C4-2B (cell line): Measurements from ENCODE around the gene SPARCL1.

Experiments
- CTCF ChIP-seq: fragments of 450-650 bp; conservative IDR thresholded peaks from 2 replicates; pipeline ENCODE4 v1.5.1; 2017; ENCODE audit warnings: mild to moderate bottlenecking
- ZFX ChIP-seq: fragments of 450-650 bp; IDR thresholded peaks from 2 replicates; pipeline ENCODE4 v1.6.1; 2017

GRCh38 chr4:87497159-87497558 lies 32.0 kb downstream of the SPARCL1 start:
- TF ChIP-seq CTCF: peak; percentile 40
- TF ChIP-seq ZFX: no peak
